HuH-7.5 (cell line): Measurements from ENCODE around the gene DDX17.
"Not testable (repeated sequence)": the region's sequence is repeated elsewhere in the genome, so short reads cannot be mapped to it uniquely, and the experiment has no call there.

ENCODE experiments used
- DNase-seq: peaks from one replicate; pipeline ENCODE4 v3.0.0; 2011; ENCODE audit warnings: low spot score

DDX17 gene

GRCh38 chr22:38491707-38492348 is 14.3 kb downstream of the DDX17 start:
- no peak for DNase-seq

GRCh38 chr22:38490915-38491314 is 15.2 kb downstream of the DDX17 start:
- DNase-seq = no peak

GRCh38 chr22:38490475-38490874 is 15.6 kb downstream of the DDX17 start:
- no peak for DNase-seq

- no peak for DNase-seq
Observed at GRCh38 chr22:38489561-38490145, 16.5 kb downstream of the DDX17 start.

GRCh38 chr22:38489142-38489541 is 17.0 kb downstream of the DDX17 start:
- no peak for DNase-seq

- DNase-seq = no peak
Observed at GRCh38 chr22:38487946-38488345, 18.2 kb downstream of the DDX17 start.

GRCh38 chr22:38485783-38486182 is 20.3 kb downstream of the DDX17 start:
- no peak for DNase-seq

GRCh38 chr22:38484244-38484643 is 21.9 kb downstream of the DDX17 start:
- DNase-seq = no peak

GRCh38 chr22:38482662-38483308 is 23.3 kb downstream of the DDX17 start:
- no peak for DNase-seq

GRCh38 chr22:38481871-38482332 is 24.2 kb downstream of the DDX17 start:
- DNase-seq = no peak

- DNase-seq = no peak
Observed at GRCh38 chr22:38481162-38481870, 24.8 kb downstream of the DDX17 start.

- DNase-seq = no peak
Observed at GRCh38 chr22:38479096-38479837, 26.8 kb downstream of the DDX17 start.

GRCh38 chr22:38477585-38477984 is 28.5 kb downstream of the DDX17 start:
- no peak for DNase-seq

GRCh38 chr22:38474003-38474607 is 32.0 kb downstream of the DDX17 start:
- DNase-seq = no peak

- DNase-seq = no peak
Observed at GRCh38 chr22:38471237-38471636, 34.9 kb downstream of the DDX17 start.

- not testable (repeated sequence) for DNase-seq
Observed at GRCh38 chr22:38470179-38470578, 35.9 kb downstream of the DDX17 start.

GRCh38 chr22:38469306-38469781 is 36.8 kb downstream of the DDX17 start:
- DNase-seq = no peak

GRCh38 chr22:38468443-38469305 is 37.4 kb downstream of the DDX17 start:
- DNase-seq = no peak

GRCh38 chr22:38467904-38468442 is 38.1 kb downstream of the DDX17 start, which contains the start of gene KDELR3:
TSS of gene KDELR3 (plus strand) at chr22:38468096. CDS start at chr22:38468234, 138 bp downstream.
- peak; percentile 68 for DNase-seq

- DNase-seq = peak; percentile 66
Observed at GRCh38 chr22:38467438-38467903, 38.6 kb downstream of the DDX17 start.
